GM19238 (cell line): ENCODE results near the gene TRMT10A.
A peak's percentile ranks its signal among the peaks of the same experiment; 100 is the strongest.

Experiments
- DNase-seq: peaks from one replicate; pipeline ENCODE4 v3.0.0; 2011; ENCODE audit warnings: low spot score; ENCODE audit not compliant: insufficient read length

Gene TRMT10A

GRCh38 chr4:99563310-99564186 is at the start of gene TRMT10A:
Gene TRMT10A, minus strand, starts transcription at chr4:99564039. Its CDS starts 4,701 bp downstream, at chr4:99559338.
- DNase-seq = peak; percentile 70

DNA sequence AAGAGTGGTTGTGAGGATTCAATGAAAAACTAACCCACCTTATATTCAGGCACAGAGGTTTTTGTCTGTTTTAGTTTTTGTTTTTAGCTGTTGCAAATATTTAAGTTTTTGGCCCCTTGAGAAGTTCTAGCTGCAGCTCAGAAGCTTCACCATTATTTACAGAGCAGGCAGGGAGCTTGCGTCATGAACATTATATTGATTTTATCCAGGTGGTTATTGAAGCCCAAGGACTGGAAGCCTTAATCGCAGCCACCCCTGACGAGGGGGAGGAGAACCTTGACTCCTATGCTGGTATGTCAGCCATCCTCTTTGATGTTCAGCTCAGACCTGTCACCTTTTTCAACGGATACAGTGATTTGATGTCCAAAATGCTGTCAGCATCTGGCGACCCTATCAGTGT is 48.9 kb upstream of the TRMT10A start:
- no peak for DNase-seq

DNA sequence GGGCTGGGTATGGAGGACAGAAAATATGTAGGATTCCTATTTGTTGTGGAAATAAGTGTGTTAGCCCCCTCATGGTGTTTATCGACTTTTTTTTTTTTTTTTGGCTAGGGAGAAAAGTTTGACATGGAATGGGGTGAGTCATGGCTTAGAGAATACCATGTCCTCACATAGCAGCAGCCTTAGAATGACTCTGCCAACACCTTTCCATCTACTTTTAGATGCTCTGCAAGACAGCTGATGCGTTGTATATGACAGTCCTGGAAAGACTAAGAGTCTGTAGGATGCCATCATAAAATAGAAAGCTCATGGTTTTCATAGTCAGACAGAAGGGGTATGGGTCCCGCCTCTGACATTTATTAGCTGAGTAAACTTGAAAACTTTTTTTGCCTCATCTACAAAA is 48.4 kb upstream of the TRMT10A start:
- no peak for DNase-seq

DNA sequence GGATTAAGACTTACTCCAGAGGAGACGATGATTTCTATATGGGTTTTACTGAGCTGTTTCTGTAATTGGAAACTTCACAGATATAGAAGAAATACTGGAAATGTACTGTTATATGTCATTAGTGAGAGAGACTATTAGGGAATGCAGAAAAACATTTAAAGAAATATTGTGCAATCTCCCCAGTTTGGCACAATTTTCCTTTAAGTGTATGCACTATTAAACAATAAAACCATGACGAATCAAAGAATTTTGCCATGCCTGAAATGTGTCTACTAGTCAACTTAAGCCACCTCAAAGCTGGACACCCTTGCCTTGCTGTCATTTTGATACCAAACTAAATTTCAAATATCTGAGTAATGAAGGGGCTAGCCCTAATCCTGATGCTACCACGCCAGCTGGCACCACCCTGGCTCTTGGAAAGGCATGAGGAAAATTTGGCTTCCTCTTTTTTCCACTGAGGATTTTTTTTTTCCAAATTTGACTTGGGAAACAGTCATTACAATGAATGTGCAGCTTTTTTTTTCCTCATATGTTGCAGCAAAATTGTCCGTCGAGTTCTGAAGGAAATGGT is 46.9 kb upstream of the TRMT10A start:
- no peak for DNase-seq

GRCh38 chr4:99608417-99608816 is 44.6 kb upstream of the TRMT10A start:
- no peak for DNase-seq

- DNase-seq = no peak
These were observed 42.9 kb upstream of the TRMT10A start for GRCh38 chr4:99606716-99607115.

DNA sequence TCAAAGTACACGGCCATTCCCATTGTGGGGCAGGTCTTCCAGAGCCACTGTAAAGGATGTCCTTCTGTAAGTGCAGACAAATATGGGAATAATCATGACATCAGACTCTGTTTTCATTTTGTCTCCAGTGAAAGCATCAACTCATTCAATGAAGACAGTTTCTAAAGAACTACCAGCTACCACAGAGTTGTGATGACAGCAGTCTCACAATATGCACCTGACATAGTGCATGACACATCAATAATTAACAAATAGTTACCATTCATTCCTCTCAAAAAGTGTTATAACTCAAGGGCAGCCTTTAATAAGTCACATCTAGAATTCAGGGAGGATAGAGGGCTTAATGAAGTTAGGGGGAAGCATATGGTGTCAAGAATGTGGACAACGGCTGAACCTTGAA is 31.0 kb upstream of the TRMT10A start:
- DNase-seq = no peak

- DNase-seq = no peak
These were observed 30.2 kb upstream of the TRMT10A start for GRCh38 chr4:99593781-99594641.

DNA sequence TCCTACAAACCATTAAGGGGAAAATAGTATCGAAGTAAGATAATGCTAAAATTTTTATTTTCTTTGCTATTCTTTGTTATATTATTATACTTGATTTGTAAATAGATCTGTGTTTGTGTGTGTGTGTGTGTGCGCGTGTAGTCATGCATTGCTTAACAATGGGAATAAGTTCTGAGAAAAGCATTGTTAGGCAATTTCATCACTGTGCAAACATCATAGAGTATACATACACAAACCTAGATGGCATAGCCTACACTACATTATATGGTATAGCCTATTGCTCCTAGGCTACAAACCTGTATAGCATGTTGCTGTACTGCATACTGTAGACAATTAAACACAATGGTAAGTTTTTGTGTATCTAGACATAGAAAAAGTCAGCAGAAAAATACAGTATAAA is 27.9 kb upstream of the TRMT10A start:
- no peak for DNase-seq

- DNase-seq = no peak
These were observed 24.0 kb upstream of the TRMT10A start for GRCh38 chr4:99587803-99588202.

GRCh38 chr4:99587309-99587708 is 23.5 kb upstream of the TRMT10A start:
- no peak for DNase-seq

DNA sequence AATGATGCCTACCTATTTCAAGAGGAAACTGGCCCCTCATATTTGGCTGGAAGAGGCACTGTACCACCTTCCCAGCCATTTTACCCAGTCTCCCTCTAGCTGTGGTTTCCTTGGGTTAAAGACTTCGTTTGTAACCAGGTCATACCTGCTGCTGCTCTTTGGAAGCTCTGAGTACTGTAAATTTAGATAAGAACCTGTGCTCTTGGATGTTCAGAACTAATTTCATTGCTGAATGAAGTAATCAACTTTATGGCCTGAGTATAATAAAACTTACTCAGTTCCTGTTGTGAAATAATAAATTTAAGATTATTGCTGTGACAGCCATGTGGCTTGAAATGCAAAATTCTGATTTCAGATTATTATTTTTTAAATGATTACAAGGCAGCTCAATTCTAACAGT is 23.0 kb upstream of the TRMT10A start:
- no peak for DNase-seq

DNA sequence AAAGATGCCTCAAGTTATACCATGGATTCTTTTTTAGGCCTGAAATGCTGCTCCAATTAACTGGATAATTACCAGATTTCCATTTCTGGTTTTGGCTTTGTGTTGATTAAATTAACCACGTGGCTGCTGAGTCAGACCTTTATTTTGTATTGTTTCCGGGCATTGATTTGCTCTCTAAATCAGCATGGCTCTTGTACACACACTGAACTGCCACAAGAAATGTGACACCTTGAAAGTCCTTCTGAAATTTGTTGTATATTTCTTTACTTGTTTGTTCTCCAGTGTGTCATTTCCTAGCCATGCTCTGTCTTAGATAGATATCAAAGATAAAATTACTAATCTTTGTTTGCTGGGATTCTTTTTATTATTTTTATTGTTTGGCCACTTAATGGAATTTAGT is 22.5 kb upstream of the TRMT10A start:
- DNase-seq = no peak

GRCh38 chr4:99585516-99585915 is 21.7 kb upstream of the TRMT10A start:
- DNase-seq = no peak

GRCh38 chr4:99578714-99579113 is 14.9 kb upstream of the TRMT10A start:
- DNase-seq = no peak

DNA sequence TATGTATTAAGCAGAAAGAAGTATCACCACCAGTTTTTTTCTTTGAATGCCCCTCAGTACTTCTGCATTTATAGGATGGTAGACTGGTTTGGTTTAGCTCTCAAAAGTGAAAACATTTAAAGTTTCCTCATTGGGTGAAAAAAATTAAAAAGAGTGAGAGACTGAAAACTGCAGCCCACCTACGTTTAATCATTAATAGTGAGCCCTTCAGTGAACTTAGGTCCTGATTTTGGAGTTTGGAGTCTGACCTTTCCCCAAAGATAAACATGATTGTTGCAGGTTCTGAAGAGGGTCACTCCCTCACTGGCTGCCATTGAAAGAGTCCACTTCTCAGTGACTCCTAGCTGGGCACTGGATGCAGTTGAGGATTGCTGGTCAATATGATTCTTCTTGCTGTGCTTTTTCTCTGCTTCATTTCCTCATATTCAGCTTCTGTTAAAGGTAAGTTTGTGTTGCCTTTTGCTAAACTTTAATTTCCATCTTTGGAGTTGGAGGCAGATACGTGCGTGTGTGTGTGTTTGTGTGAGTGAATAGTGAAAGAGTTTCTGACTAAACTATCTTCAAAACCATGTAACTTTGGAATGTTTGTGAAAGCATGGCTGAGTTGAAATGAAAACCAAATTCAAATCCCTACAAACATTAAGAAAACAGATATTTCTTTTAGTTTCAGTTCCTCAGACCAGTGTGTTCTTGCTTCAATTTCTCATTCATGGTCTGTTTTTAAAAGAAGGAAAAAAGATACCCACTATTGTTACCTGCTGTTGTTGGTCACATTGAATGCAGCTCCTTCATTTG is 10.9 kb upstream of the TRMT10A start, which contains the start of gene MTTP:
TSS of gene MTTP (plus strand) at position 295 of the 795 bp plus-strand sequence. CDS start at position 381, 86 bp downstream.
- DNase-seq = no peak

DNA sequence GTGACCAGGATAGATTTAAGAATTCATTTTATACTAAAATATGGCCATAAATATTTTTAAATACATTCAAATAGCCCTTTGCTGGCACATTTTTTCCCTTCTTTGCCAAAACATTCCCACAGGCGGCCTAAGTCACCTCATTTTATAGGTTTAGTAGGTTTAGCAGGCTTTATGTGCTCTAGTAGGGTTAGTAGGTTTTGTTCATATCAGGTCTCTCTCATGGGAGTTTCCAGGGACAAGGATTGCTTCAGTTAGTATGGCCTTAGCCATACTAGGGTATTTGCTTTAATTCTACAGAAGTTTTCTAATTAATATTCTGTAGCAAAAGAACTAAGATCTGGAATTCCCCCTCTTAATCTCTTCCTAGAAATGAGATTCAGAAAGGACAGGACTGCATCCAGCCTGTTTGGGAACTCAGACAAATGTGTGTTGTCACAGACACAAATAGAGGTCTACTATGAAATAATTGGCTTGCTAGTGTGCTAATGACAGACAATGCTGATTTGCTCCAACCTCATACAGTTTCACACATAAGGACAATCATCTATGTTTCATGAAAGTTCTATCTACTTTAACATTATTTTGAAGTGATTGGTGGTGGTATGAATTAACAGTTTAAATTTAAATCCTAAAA is 10.0 kb upstream of the TRMT10A start:
- DNase-seq = no peak

- DNase-seq = no peak
These were observed 8.8 kb upstream of the TRMT10A start for GRCh38 chr4:99572527-99573240.

- no peak for DNase-seq
These were observed 8.0 kb upstream of the TRMT10A start for GRCh38 chr4:99571883-99572282.

GRCh38 chr4:99564921-99565320 is 1.1 kb upstream of the TRMT10A start:
- DNase-seq = no peak
